A549 (cell line): ENCODE measurements around the gene ZC3H7A.

ENCODE experiments used
- CTCF ChIP-seq: fragments of >200 bp; sonication (Bioruptor Twin); formaldehyde crosslinking; IDR thresholded peaks from 3 replicates; pipeline ENCODE4 v1.5.1; 2016
- HDAC2 ChIP-seq: fragments of 200-600 bp; sonication (generic); IDR thresholded peaks from 2 replicates; pipeline ENCODE4 v1.6.1; 2016
- POLR2A ChIP-seq: IDR thresholded peaks from 2 replicates; pipeline ENCODE4 v1.6.1; 2012; ENCODE audit warnings: mild to moderate bottlenecking, low read length
- RFX5 ChIP-seq: fragments of 450-650 bp; IDR thresholded peaks from 2 replicates; pipeline ENCODE4 v1.7.1; 2014; ENCODE audit warnings: antibody characterized with exemption, mild to moderate bottlenecking, moderate library complexity
- SMC3 ChIP-seq: fragments of >200 bp; sonication (Bioruptor Twin); formaldehyde crosslinking; IDR thresholded peaks from 3 replicates; pipeline ENCODE4 v1.6.1; 2018; ENCODE audit warnings: inconsistent platforms
- USF2 ChIP-seq: fragments of 450-650 bp; IDR thresholded peaks from 2 replicates; pipeline ENCODE4 v1.6.1; 2014; ENCODE audit warnings: antibody characterized with exemption

- TF ChIP-seq POLR2A (no peak), CTCF (no peak), HDAC2 (no peak), SMC3 (no peak), USF2 (no peak), RFX5 (no peak)
Observed at GRCh38 chr16:11800382-11800718, 3.3 kb upstream of the ZC3H7A start.
